Measurements from ENCODE around the gene TMEM132D. TPM values are rescaled to one million over a fixed set of nuclear protein-coding genes. Genes with fewer than 3 reads are reported as not detected.

TMEM132D gene
- total and polyA plus RNA-seq, 2 of the 8 experiments (the other 6 are each of a cell fraction or from before 2014, with no cell fraction given), result 3.5 to 10.1 TPM

DNA sequence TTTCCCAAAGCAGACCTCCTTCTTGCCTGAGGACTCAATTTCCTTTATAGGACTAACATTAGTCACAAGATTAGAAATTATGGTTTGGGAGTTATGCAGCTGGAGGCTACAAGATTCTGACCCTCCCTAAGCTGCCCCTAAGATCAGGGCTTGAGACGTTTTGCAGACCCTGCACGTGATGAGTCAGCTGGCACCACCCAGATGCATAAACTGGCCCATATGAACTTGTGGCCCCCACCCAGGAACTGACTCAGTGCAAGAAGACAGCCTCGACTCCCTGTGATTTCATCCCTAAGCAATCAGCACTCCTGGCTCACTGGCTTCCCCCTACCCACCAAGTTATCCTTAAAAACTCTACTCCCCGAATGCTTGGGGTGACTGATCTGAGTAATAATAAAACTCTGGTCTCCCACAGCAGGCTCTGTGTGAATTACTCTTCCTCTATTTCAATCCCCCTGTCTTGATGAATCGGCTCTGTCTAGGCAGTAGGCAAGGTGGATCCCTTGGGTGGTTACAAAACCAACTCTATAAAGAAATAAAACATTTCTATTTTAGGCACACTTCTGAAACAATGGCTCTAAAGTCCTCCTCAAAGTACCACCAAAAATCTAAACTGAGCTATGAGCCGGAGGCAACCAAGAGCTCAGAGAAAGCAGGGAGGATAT lies 233.4 kb downstream of the TMEM132D start (continued):
- no peak for TF ChIP-seq SIN3A (conservative IDR thresholded peaks at IDR 0.05 in 1 of 2, IDR thresholded peaks at IDR 0.05 in 1 of 2; ENCODE audit: low read depth in 1 of 2, low read length in 2 of 2)
- no peak for TF ChIP-seq JUN (IDR thresholded peaks at IDR 0.05; ENCODE audit: low read depth, low read length)
- no peak for TF ChIP-seq POLR2A (IDR thresholded peaks at IDR 0.05; ENCODE audit: control extremely low read depth in 1 of 2, low read depth in 2 of 2, low read length in 2 of 2)
- no peak for TF ChIP-seq MAFK (IDR thresholded peaks at IDR 0.05; ENCODE audit: low read depth, low read length)
- TF ChIP-seq POLR2AphosphoS5 (IDR thresholded peaks at IDR 0.05; ENCODE audit: low read depth, low read length), result no peak
- TF ChIP-seq SUZ12 (IDR thresholded peaks at IDR 0.05; ENCODE audit: low read length), result no peak
- TF ChIP-seq RFX5 (IDR thresholded peaks at IDR 0.05; ENCODE audit: borderline replicate concordance, low read depth, low read length), result no peak
- no peak for TF ChIP-seq YY1 (IDR thresholded peaks at IDR 0.05; ENCODE audit: low read depth, low read length)
- TF ChIP-seq KDM5A (IDR thresholded peaks at IDR 0.05; ENCODE audit: low read length), result no peak
- no peak for TF ChIP-seq PHF8 (conservative IDR thresholded peaks at IDR 0.05; ENCODE audit: low read depth, low read length)
- TF ChIP-seq, protein P1, sequence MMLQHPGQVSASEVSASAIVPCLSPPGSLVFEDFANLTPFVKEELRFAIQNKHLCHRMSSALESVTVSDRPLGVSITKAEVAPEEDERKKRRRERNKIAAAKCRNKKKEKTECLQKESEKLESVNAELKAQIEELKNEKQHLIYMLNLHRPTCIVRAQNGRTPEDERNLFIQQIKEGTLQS (IDR thresholded peaks at IDR 0.05; ENCODE audit: insufficient read depth, low read depth, low read length), result no peak

Data from H1 (cell line).